ENCODE measurements around the gene CFAP20. TPM values are rescaled to one million over a fixed set of nuclear protein-coding genes. Genes with fewer than 3 reads are reported as not detected.

CFAP20 gene
- total RNA-seq, 4 donors from 2014 or later, result 6.6 to 26.5 (median 21.4) TPM

DNA sequence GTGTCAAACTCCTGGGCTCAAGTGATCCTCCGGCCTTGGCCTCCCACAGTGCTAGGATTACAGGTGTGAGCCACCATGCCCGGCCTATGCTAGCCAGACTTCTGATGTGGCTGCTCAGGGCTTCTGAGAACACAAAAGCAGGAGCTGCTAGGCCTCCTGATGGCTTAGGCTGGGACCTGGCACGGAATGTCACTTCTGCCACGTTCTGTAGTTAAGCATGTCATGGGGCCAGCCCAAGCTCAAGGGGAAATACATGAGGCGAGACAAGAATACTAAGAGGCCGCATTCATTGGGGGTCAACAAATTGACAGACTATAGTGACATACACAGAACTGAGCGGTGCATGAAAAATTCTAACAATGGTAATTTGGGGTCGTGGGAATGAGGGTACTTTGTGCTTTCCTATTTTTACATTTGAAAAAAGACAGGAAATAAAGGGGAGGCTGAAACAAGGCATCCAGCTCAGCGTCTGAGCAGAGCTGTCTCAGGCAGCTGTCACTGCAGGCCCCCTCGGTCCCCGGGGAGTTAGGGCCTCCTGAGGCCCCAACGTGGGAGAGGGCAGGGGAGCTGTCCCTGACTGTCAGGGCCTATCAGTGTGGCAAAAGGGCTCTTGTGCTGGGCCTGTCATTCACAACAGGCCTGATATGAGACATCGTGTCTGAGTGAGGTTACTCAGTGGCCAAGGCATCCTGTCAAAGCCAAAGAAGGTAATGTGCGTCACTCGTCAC lies 26.4 kb downstream of the CFAP20 start:
- intact Hi-C loops (cut with DNase I; ENCODE audit: low total_unique reads), result no loop called here

DNA sequence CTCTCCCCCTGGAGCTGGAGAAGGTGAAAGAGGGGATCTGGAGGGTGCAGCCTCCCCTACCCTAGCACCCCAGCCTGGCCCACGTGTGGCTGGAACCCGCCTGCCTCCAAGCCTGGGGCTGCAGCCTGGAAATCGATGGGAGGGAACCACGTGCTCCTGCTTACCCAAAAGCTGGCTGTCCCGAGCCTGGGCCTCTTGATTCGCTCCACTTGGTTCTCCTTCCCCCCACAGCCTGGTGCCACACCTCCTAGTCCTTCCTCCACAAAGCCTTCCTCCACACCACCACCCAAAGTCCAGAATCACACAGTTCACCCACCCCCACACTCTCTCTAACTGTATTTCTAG lies 29.3 kb downstream of the CFAP20 start:
- Histone ChIP-seq H3K9me3 (no peaks in the 10 kb centered on the region), H3K27me3 (no peaks in the 10 kb centered on the region), H3K27ac (no peak overlapping the region), H3K4me3 (no peak overlapping the region), H3K4me1 (no peaks in the 10 kb centered on the region), H3K36me3 (no peaks in the 10 kb centered on the region)
- in situ Hi-C loops (cut with MboI; ENCODE audit: low pct_ligation_motif_present in 1 of 4, low pct_unique_long_range_greater_than_20kb in 1 of 4, low sequenced_read_pairs in 3 of 4) (loop anchor here in 1 of 4 donors (25.0 kb wide), 1 partner anchor 188 kb away; no protein-coding TSS in a partner anchor), intact Hi-C loops (cut with DNase I; ENCODE audit: low total_unique reads) (no loop called here)
- WGBS, 2 donors (ENCODE audit: low coverage in 1 of 2), result 83% methylated on average over 6 of the region's 6 CpGs; no CpG with 5 or more reads in 1 of the 2 donors
- TF ChIP-seq EP300 (IDR thresholded peaks at IDR 0.05; ENCODE audit: low read depth) (no peak), POLR2A (IDR thresholded peaks at IDR 0.05) (no peak), POLR2AphosphoS5 (IDR thresholded peaks at IDR 0.05) (no peak)
- TF ChIP-seq, protein P1, sequence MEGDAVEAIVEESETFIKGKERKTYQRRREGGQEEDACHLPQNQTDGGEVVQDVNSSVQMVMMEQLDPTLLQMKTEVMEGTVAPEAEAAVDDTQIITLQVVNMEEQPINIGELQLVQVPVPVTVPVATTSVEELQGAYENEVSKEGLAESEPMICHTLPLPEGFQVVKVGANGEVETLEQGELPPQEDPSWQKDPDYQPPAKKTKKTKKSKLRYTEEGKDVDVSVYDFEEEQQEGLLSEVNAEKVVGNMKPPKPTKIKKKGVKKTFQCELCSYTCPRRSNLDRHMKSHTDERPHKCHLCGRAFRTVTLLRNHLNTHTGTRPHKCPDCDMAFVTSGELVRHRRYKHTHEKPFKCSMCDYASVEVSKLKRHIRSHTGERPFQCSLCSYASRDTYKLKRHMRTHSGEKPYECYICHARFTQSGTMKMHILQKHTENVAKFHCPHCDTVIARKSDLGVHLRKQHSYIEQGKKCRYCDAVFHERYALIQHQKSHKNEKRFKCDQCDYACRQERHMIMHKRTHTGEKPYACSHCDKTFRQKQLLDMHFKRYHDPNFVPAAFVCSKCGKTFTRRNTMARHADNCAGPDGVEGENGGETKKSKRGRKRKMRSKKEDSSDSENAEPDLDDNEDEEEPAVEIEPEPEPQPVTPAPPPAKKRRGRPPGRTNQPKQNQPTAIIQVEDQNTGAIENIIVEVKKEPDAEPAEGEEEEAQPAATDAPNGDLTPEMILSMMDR (IDR thresholded peaks at IDR 0.05), result no peak
- no peak for DNase-seq

More for the DNA sequence above, 26.4 kb downstream of the CFAP20 start:
- TF ChIP-seq POLR2AphosphoS5 (IDR thresholded peaks at IDR 0.05), result no peak
- TF ChIP-seq POLR2A (IDR thresholded peaks at IDR 0.05), result no peak
- TF ChIP-seq EP300 (IDR thresholded peaks at IDR 0.05; ENCODE audit: low read depth), result no peak
- TF ChIP-seq, protein P1 (IDR thresholded peaks at IDR 0.05), result no peak
- in situ Hi-C loops (cut with MboI; ENCODE audit: low pct_ligation_motif_present in 1 of 4, low pct_unique_long_range_greater_than_20kb in 1 of 4, low sequenced_read_pairs in 3 of 4), result loop anchor here in 1 of 4 donors (25.0 kb wide), 1 partner anchor 191 kb away; no protein-coding TSS in a partner anchor
- Histone ChIP-seq H3K4me3 (no peak overlapping the region), H3K4me1 (no peaks in the 10 kb centered on the region), H3K27me3 (no peaks in the 10 kb centered on the region), H3K27ac (no peak overlapping the region), H3K9me3 (no peaks in the 10 kb centered on the region), H3K36me3 (no peaks in the 10 kb centered on the region)
- WGBS, 2 donors (ENCODE audit: low coverage in 1 of 2), result 84 to 85% methylated on average over 9 to 15 of the region's 15 CpGs
- DNase-seq, result no peak

DNA sequence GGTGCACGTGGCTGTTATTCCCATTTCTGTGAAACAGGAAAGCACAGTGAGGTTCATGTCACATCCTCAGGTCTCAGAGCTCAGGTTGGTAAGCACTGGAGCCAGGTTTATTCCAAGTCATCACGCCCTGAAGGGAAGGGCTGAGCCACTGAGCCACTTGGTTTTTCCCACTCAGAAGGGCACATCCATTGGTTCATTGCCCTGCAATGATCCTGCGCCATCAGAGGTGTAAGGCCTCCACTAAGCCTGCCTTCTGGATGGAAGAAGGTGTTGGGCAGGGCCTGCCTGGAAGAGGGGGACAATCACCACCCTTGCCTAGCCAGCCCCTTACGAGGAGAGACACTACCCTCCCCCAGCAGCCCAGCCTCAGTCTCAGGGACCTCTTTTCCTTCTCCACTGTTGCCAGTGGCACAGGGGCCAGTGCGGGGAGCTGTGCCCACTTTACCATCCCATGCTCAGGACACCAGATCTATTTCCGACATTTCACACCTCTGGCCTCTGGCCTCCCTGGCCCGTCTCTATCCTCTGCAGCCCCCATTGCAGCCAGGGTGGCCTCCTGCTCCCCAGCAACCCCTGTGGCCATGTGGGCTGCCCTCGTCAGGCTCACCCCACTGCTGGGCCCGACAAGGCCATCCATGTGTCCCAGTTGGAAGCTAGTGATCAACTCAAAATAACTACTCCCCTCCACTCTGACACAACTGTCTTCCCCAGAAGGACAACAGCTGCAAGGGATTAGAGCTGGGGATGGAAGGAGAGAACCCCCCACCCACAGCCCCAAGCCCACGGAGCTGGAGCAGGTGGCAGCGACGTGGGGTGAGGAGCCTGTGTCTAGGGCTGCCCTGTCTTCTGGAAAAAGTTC lies 29.9 kb downstream of the CFAP20 start:
- in situ Hi-C loops (cut with MboI; ENCODE audit: low pct_ligation_motif_present in 1 of 4, low pct_unique_long_range_greater_than_20kb in 1 of 4, low sequenced_read_pairs in 3 of 4), result no loop called here
- H3K36me3 ChIP-seq, result no peaks in the 10 kb centered on the region
- intact Hi-C loops (cut with DNase I; ENCODE audit: low total_unique reads), result no loop called here
- no peak overlapping the region for H3K4me3 ChIP-seq
- no peak overlapping the region for H3K27ac ChIP-seq
- DNase-seq, result no peak
- TF ChIP-seq POLR2AphosphoS5 (IDR thresholded peaks at IDR 0.05), result no peak
- no peak for TF ChIP-seq POLR2A (IDR thresholded peaks at IDR 0.05)
- TF ChIP-seq, protein P1 (IDR thresholded peaks at IDR 0.05), result no peak
- TF ChIP-seq EP300 (IDR thresholded peaks at IDR 0.05; ENCODE audit: low read depth), result no peak
- H3K27me3 ChIP-seq, result no peaks in the 10 kb centered on the region
- no peaks in the 10 kb centered on the region for H3K4me1 ChIP-seq
- H3K9me3 ChIP-seq, result no peaks in the 10 kb centered on the region
- 88 to 93% methylated on average over 3 to 12 of the region's 12 CpGs for WGBS, 2 donors (ENCODE audit: low coverage in 1 of 2)
